Fibroblast of pulmonary artery (primary cell): ENCODE data around the gene TENM4.

Source experiments
- DNase-seq: peaks from one replicate; pipeline ENCODE4 v3.0.0-alpha.2; 2010; ENCODE audit warnings: low read depth
- H3K4me3 ChIP-seq: replicated peaks from 2 replicates; pipeline ENCODE4 v1.5.1; 2011; ENCODE audit warnings: low read depth, mild to moderate bottlenecking, control low read depth, low read length, moderate library complexity
- TF ChIP-seq, protein P1 (sequence below): IDR thresholded peaks from 2 replicates; pipeline ENCODE4 v1.5.1; 2011; ENCODE audit warnings: mild to moderate bottlenecking, control low read depth, low read length, inconsistent platforms; ENCODE audit errors: missing control alignments

The TENM4 gene

DNA sequence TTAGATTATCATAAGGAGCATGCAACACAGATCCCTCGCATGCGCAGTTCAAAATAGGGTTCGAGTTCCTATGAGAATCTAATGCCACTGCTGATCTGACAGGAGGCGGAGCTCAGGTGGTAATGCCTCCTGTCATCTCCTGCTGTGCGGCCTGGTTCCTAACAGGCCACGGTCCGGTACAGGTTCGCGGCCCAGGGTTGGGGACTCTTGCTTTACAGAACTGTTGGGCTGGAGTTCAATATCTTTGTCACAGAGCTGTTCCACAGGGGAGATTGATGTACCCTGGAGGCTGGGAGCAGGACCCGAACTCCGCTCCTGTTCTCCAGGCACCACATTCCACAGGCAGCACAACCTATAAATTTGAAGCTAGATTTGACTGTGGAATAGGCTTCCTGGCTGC, 508.1 kb downstream of the TENM4 start:
- TF ChIP-seq, protein P1, sequence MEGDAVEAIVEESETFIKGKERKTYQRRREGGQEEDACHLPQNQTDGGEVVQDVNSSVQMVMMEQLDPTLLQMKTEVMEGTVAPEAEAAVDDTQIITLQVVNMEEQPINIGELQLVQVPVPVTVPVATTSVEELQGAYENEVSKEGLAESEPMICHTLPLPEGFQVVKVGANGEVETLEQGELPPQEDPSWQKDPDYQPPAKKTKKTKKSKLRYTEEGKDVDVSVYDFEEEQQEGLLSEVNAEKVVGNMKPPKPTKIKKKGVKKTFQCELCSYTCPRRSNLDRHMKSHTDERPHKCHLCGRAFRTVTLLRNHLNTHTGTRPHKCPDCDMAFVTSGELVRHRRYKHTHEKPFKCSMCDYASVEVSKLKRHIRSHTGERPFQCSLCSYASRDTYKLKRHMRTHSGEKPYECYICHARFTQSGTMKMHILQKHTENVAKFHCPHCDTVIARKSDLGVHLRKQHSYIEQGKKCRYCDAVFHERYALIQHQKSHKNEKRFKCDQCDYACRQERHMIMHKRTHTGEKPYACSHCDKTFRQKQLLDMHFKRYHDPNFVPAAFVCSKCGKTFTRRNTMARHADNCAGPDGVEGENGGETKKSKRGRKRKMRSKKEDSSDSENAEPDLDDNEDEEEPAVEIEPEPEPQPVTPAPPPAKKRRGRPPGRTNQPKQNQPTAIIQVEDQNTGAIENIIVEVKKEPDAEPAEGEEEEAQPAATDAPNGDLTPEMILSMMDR, result no peak
- no peak overlapping the region for H3K4me3 ChIP-seq
- no peak for DNase-seq

DNA sequence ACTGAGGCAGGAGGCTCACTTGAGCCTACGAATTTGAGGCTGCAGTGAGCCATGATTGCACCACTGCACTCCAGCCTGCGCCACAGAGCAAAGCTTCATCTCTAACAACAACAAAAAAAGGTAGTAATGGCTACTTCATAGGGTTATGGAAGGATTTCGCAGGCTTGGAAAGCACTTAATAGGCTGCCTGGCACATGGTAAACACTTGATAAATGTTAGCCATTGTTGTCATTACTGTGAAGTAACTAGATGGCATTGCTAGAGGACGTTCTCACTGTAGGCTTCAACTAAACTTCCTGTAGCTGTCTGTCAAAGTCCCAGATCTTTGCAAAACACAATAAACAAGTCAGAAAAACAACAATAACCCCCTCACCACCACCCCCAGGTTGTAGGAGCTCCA, 508.9 kb downstream of the TENM4 start:
- no peak overlapping the region for H3K4me3 ChIP-seq
- no peak for DNase-seq
- TF ChIP-seq, protein P1, result no peak

DNA sequence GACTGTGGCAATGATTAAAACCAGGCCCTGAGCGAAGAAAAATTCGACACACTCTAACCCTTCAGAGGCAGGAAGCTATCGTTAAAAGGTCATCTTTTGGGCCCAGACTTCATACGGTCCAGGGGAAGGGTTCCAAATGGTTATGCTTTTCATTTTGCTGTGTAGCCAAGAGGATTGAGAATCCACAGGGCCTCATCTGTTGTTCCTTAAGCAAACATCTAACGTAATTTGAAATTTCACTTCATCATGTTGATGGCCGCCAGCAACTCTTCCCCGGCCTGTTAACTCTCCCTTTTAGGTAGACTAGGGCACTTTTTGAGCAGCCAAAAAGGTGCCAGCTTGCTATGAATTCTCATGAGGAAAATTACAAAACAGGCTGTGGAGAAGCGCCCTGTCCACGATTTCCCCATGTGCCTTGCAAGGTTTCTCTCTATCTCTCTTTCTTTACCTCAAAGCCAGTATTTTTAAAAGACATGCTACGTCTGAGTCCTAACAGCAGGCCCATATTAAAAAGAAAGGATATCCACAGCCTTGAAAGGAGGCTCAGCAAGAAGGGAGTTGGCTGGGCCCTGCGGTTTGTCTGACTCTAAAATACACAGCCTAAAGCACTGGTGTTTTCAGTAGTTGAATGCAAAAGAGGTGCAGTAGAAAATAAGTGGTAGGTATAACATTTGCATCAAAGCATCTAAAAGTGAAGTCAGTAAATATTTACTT, 509.9 kb downstream of the TENM4 start:
- TF ChIP-seq, protein P1, result no peak
- H3K4me3 ChIP-seq, result no peak overlapping the region
- no peak for DNase-seq

DNA sequence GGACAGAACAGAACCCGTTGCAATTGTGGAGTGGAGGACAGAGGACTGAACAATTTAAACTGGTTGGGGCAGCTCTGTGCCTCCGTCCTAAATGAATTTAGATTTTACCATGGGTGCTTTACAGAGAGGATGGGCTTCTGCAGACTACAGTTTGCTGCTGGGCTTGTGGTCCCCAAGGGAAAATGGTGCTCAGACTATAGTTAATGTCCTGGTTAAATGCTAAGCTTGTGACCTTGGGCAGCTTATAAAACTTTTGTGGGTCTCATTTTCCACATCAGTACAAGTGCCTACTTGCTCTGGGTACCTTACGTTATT, 511.0 kb downstream of the TENM4 start:
- DNase-seq, result no peak

DNA sequence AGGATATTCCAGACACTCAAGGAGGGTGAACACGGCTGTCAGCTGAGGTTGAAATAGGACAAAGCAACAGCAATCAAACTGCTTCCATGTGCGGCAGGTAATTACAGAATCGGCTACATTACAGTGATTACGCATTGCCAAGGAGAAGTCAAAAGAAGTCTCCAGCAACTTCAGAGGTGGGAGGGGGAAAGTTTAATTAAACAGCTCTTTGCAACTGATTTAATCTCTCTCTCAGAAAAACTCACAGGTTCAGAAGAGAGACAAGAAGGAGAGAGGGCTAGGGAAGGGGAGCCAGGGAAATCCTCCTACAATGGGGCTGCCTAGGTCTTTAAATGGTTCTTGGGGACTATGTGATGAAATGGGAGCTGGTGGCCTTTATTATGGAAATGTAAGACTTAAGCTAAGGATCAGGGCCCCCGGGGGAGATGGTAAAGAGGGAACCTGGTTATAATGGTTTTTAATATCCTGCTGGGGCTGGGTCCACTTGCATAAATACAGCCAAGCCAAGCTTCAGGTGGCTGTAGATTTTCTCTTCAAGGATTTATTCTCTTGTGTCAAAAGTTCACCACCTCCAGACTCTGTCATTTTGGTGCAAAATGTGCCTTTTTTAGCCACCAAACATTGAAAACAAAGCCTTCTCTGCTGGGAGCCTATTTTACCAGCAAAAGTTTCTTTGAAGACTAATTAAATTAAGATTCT, 511.5 kb downstream of the TENM4 start:
- no peak overlapping the region for H3K4me3 ChIP-seq
- TF ChIP-seq, protein P1, result no peak
- DNase-seq, result no peak

More for the DNA sequence above, 511.0 kb downstream of the TENM4 start:
- TF ChIP-seq, protein P1, result no peak
- no peak overlapping the region for H3K4me3 ChIP-seq

- TF ChIP-seq, protein P1, result no peak
- H3K4me3 ChIP-seq, result no peak overlapping the region
- no peak for DNase-seq
Observed at GRCh38 chr11:78927511-78927910, 513.3 kb downstream of the TENM4 start.
